Epithelial cell of esophagus (primary cell): ENCODE results near the gene CMTR1.

Experiments used
- DNase-seq: peaks from one replicate; pipeline ENCODE4 v3.0.0; 2010; ENCODE audit warnings: low read depth
- H3K4me3 ChIP-seq: 2 replicates; pipeline ENCODE4 v1.5.1; 2011; ENCODE audit warnings: mild to moderate bottlenecking, low read length, control low read depth
- TF ChIP-seq, protein P1 (sequence below): IDR thresholded peaks from 2 replicates; pipeline ENCODE4 v1.5.1; 2011; ENCODE audit warnings: low read depth, mild to moderate bottlenecking, low read length, control low read depth, inconsistent platforms; ENCODE audit not compliant: insufficient read depth; ENCODE audit errors: missing control alignments

Gene CMTR1

GRCh38 chr6:37507077-37507476 is 74.1 kb downstream of the CMTR1 start:
- TF ChIP-seq, protein P1, sequence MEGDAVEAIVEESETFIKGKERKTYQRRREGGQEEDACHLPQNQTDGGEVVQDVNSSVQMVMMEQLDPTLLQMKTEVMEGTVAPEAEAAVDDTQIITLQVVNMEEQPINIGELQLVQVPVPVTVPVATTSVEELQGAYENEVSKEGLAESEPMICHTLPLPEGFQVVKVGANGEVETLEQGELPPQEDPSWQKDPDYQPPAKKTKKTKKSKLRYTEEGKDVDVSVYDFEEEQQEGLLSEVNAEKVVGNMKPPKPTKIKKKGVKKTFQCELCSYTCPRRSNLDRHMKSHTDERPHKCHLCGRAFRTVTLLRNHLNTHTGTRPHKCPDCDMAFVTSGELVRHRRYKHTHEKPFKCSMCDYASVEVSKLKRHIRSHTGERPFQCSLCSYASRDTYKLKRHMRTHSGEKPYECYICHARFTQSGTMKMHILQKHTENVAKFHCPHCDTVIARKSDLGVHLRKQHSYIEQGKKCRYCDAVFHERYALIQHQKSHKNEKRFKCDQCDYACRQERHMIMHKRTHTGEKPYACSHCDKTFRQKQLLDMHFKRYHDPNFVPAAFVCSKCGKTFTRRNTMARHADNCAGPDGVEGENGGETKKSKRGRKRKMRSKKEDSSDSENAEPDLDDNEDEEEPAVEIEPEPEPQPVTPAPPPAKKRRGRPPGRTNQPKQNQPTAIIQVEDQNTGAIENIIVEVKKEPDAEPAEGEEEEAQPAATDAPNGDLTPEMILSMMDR, result no peak
- H3K4me3 ChIP-seq, result no peak overlapping the region
- DNase-seq, result no peak

GRCh38 chr6:37507690-37508421 is 74.8 kb downstream of the CMTR1 start:
- H3K4me3 ChIP-seq, result no peak overlapping the region
- TF ChIP-seq, protein P1, result no peak
- DNase-seq, result no peak

GRCh38 chr6:37511201-37511600 is 78.2 kb downstream of the CMTR1 start:
- TF ChIP-seq, protein P1, result no peak
- H3K4me3 ChIP-seq, result no peak overlapping the region
- DNase-seq, result no peak

DNA sequence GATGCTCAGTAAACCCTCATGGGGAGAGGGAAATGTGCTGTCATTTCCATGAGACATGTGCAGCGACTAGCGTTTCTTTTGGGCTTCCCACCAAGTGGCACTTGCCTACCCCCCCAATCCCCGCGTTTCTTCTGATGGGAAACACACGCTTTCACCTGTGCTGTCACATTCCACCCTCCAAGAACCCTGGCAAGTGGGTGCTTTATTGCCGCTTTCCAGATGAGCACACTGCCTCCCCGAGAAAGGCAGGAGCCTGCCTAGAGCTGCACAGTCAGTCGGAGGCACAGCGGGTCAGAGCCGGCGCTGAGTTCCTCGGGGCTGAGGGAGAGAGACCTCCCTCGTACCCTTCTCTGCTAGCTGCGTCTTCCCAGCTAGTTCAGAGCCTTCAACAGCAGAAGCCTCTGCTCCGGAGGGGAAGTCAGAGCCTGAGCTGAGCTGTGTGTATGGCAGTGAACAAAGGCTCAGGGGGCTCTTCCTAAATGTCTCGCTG is 78.9 kb downstream of the CMTR1 start:
- no peak overlapping the region for H3K4me3 ChIP-seq
- TF ChIP-seq, protein P1, result no peak
- no peak for DNase-seq

- TF ChIP-seq, protein P1, result no peak
- no peak overlapping the region for H3K4me3 ChIP-seq
- no peak for DNase-seq
Observed at GRCh38 chr6:37512400-37513011, 79.5 kb downstream of the CMTR1 start.

DNA sequence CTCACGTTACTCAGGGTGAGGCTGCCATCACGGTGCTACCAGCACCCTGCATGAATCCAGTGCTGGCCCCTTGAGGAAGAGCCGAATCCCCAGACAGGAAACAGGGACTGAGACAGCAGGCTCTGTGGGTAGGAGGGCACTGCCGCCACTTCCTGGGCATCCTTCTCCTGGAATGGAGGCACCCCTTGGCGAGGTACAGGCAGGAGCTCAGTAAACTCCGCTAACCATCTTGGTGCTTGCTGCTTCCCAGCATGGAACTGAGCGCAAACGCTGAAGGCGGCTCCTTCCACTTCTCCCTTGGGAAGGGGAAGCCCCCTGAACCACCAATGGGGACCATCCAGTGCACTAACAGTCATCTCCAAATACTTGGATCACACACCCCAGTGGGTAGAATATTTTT is 80.1 kb downstream of the CMTR1 start:
- TF ChIP-seq, protein P1, result no peak

More for the DNA sequence above, 80.1 kb downstream of the CMTR1 start:
- DNase-seq, result no peak
- H3K4me3 ChIP-seq, result no peak overlapping the region
